NCI-H1092 treated with DMSO at 0.1 percent for 48 hours (cell line): ENCODE data around the gene SLC38A9.

Source experiments
- DNase-seq: peaks from one replicate; lab custom pipeline; 2025; lab: John Stamatoyannopoulos, UW

Gene SLC38A9

GRCh38 chr5:55650386-55650785, 61.7 kb downstream of the SLC38A9 start:
- no peak for DNase-seq

DNA sequence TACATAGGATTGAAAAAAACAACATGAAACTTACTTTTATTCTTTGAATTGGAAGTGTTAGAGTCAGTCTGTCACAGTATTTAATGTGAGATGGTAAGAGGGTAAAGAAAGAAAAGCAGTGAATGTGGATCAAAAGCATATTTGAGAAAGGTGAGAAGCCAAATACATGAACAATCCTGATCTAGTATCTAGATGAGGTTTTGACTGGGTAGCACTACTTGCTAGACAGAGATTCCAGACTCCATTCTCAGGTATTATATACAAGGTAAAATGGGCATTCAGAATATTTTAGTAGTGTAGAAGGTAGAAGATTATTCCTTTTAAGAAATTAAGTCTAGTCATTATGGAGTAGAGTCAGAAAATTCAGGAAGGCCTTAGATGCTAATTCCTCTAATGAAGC, 62.2 kb downstream of the SLC38A9 start:
- DNase-seq: no peak

DNA sequence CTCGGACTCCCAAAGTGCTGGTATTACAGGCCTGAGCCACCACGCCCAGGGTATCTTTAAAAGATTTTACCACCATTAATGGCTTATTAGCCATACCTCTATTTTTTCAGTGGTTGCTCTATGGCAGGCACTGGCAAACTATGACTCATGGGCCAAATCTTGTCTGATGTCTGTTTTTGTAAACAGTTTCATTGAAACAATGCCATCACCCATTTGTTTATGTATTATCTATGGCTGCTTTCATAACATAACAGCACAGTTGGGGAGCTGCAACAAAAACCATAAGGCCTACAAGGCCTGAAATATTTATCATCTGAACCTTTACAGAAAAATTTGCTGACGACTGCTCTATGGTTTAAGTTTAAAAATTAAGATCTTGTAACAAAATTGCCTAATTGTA, 66.8 kb downstream of the SLC38A9 start:
- DNase-seq: no peak

- no peak for DNase-seq
These were observed 73.7 kb downstream of the SLC38A9 start for GRCh38 chr5:55638455-55638854.

DNA sequence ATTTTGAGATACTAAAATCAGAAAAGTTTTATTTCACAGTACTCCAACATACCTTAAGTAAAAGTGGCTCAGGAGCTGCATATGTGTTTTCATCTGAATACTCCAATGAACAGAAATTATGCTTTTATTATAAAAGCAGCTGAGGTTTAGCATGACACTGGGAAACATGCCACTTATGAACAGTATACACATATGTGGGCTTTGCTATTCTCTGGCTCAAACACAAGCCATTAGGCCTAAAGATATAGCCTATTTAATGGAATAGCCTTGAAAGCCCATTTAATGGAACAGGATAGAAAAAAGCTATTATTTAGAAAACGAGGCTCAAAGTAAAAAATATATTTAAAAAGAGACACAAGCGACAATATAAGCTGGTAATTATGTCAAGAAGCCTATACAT, 74.1 kb downstream of the SLC38A9 start:
- no peak for DNase-seq

DNA sequence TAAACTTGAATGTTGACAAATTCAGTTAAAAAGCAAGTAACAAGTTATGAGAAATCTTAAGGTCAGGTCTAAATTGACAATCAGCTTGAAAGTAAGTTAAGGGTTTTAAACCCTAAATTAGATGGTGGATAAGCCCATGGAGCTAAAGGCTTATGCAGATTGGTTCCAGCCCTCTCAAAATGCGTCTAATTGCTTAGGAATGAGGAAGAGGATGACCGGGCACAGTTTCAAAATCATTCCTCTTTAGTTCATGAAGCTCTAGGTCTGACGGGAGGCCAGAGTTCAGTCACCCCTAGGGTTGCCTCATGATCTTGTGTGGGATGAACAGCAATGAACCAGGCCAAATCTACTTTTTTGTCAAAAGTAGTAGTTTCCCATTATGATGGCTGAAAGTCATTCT, 75.4 kb downstream of the SLC38A9 start:
- DNase-seq: no peak

DNA sequence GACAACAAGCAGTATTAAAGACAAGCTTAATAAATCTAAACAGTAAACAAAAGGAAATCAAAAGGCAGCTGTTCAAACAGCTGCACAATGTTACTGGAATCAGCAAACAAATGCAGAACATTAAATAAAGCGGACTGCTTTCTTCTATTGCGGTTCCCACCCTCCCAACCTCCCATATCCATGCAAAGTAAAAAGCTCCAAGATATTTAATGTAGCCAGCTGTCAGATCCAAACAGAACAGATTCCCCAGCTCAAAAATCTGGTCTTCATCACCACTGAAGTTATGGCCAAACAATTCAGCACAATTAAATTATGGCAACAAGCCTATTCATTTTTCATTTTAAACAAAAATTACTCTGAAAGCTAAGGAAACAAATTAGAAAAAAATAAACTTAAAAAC, 75.9 kb downstream of the SLC38A9 start:
- peak; percentile 41 for DNase-seq

DNA sequence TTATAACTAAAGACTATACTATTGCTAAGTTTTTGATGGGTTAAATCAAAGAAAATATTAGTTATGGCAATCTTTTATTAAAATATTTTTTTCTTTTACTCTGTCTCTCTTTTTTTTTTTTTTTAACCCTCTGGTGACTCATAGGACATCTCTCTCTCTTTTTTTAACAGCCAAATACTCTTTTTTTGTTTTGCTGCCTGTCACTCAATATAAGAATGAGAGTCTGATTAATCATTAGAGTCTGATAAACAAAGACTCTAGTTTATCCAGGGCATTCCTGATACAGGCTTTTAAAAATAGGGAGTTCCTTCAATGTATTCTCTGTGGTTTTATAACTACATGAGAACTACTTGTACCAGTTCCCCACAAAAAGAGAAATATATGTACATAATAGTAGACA, 77.3 kb downstream of the SLC38A9 start:
- DNase-seq: no peak

DNA sequence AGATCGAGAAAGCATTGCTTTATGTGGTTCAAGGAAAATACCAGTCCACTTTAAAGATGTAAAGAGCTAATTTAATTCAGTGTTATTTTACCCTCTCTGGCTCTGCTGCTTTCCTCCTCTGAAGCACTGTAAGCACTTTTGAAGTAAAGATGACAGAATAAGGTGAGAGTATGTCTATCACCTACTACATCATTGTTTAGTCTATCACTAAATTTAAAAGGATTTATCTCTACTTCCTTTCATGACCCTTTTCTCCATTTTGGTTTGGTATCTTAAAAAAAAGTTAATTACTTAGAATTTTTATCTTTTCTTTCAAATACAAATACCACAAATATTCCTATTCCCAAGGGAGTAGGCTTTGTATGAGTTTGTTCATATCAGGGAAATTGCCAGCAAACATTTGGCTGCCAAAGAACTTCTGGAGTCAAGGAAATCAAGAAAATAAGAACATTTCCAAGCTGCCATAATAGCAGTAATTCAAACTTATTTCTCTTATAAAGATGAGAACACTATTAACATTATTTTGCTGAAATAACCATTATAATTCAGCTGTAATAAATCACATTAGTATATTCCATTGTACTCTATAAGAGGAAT, 77.8 kb downstream of the SLC38A9 start:
- no peak for DNase-seq

- DNase-seq: no peak
These were observed 78.4 kb downstream of the SLC38A9 start for GRCh38 chr5:55633574-55634208.

DNA sequence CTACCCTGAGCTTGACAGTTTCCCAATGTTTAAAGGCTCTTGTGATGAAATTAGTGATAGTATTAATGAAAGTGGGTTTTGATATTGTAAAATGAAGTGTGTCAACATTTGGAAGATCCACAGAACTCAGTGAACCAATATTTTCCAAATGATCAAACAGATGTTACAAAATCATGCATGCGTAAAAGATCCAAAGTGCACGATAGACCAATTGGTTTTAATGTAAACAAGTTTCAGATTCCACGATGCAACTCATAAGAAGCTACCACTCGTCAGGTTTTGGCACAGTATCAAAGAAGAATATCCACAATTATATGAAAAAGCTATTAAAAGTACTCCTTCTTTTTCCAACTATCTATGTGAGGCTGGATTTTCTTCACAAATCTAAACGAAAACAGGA, 82.3 kb downstream of the SLC38A9 start:
- DNase-seq: no peak

- no peak for DNase-seq
These were observed 85.3 kb downstream of the SLC38A9 start for GRCh38 chr5:55626790-55627189.

DNA sequence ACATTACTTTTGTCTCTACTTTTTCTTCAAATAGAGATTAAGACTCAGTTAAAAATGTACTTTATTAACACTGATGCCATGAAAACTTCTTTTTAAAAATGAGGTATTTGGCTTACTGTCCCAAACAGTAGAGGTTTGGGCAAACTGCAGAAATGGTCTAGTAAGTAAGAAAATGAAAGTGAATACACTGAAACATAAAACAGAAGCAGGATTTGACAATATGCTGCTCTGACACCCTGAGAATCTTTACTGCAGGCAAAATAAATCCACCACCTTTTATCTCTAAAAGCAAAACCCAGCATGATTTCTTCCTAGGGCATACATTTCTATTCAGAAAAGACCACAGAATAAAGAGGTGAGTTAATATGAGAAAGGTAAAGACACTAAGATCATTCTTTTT, 86.2 kb downstream of the SLC38A9 start:
- DNase-seq: no peak

- no peak for DNase-seq
These were observed 86.6 kb downstream of the SLC38A9 start for GRCh38 chr5:55625589-55625909.

DNA sequence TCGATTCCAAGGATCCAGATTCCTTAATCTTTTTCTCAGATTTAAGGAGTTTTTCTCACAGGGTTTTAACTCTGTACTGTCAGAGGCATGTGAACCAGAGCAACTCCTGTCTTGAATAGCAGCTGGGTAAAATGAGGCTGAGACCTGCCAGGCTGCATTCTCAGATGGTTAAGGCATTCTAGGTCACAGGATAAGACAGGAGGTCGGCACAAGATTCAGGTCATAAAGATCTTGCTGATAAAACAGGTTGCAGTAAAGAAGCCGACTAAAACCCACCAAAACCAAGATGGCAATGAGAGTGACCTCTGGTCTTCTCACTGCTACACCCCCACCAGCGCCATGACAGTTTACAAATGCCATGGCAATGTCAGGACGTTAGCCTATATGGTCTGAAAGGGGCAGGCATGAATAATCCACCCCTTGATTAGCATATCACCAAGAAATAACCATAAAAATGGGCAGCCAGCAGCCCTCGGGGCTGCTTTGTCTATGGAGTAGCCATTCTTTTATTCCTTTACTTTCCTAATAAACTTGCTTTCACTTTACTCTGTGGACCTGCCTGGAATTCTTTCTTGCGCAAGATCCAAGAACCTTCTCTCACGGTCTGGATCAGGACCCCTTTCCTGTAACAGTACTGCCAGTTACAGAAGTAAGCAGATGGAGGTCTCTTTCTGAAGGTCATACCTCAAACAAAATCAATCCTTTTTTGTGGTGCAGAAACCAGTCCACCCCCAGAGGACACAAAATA, 87.1 kb downstream of the SLC38A9 start:
- DNase-seq: no peak

GRCh38 chr5:55623789-55624188, 88.3 kb downstream of the SLC38A9 start:
- DNase-seq: no peak

- no peak for DNase-seq
These were observed 89.7 kb downstream of the SLC38A9 start for GRCh38 chr5:55622460-55622859.

GRCh38 chr5:55621229-55621628, 90.9 kb downstream of the SLC38A9 start:
- no peak for DNase-seq

DNA sequence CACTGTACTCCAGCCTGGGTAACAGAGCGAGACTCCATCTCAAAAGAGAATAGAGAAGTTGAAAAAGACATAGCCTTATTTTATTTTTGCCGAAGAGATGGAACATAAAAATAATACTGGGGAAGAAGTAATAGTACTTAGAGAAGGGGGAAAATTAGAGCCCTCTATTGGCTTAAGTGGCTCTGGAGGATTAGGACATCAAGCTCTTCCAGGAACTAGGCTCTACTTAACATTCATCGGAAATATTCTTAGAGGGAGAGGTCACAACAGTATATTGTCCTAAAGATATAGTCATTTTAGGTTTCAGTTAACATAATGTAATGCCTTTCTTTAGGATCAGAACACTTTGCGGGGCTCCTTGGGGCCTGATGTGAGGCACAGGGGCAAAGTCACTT, 91.4 kb downstream of the SLC38A9 start:
- DNase-seq: no peak

DNA sequence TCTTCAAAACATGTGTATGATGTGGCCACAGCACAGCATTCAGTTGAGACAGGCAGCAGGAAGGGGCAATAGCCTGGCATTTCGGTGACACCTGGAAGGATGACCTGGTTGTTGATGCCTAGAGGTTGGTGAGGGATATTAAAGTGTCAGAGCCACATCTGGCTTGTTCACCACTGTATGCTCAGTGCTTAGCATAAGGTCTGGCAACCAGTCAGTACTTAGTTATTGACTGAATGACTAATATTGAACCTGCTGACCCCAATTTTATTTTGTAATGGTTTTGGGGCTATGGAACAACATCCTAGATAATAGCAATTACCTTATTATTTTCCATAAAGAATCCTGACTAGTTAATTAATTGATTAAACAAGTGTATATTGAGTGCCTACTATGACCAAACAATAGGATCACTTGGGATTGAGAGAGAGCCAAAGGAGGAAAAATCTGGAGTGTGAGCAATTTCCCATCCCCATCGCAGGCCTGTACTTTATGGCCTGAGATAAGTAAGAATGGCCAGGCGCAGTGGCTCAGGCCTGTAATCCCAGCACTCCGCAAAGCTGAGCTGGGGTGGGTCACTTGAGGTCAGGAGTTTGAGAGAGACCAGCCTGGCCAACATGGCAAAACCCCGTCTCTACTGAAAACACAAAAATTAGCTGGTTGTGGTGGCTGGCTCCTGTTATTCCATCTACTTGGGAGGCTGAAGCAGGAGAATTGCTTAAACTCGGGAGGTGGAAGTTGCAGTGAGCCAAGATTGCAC, 91.9 kb downstream of the SLC38A9 start:
- no peak for DNase-seq

- DNase-seq: no peak
These were observed 93.8 kb downstream of the SLC38A9 start for GRCh38 chr5:55618318-55618717.

- DNase-seq: no peak
These were observed 98.8 kb downstream of the SLC38A9 start for GRCh38 chr5:55613112-55613868.
